Endothelial cell of umbilical vein (primary cell): ENCODE results near the gene GGTLC2. TPM values are rescaled to one million over a fixed set of nuclear protein-coding genes. Genes with fewer than 3 reads are reported as not detected.

Source experiments
- BruUV-seq: library from RNA; stranded (reverse); fragments of 400-500 nt; replicated peaks from 2 replicates; lab custom pipeline; 2021; lab: Mats Ljungman, UMichigan
- CTCF ChIA-PET: fragments of 300-600, 350-600 bp; sonication (Branson Sonifier 250); formaldehyde crosslinking; loops from one replicate; lab custom pipeline; 2021; ENCODE audit warnings: antibody characterized with exemption, inconsistent platforms; lab: Charles Lee
- POLR2A ChIA-PET: fragments of 300-600, 350-600 bp; sonication (Branson Sonifier 250); formaldehyde crosslinking; loops from one replicate; lab custom pipeline; 2021; ENCODE audit warnings: antibody characterized with exemption, inconsistent platforms; lab: Charles Lee
- DNase-seq: peaks from one replicate; pipeline ENCODE4 v3.0.0-alpha.2; 2011; ENCODE audit warnings: low read depth, low spot score
- FAIRE-seq: peaks from 2 replicates; lab custom pipeline; 2011; peaks lifted over from hg19 to GRCh38; lab: Jason Lieb, UNC
- H2AFZ ChIP-seq: 2 replicates; pipeline ENCODE4 v1.6.0; 2012; ENCODE audit warnings: low read depth, low read length, control low read depth, inconsistent platforms
- H3K27ac ChIP-seq: 2 replicates; pipeline ENCODE4 v1.5.1; 2011; ENCODE audit warnings: low read depth, mild to moderate bottlenecking, control low read depth, low read length, moderate library complexity; ENCODE audit not compliant: insufficient read depth
- H3K27me3 ChIP-seq, 2 experiments: 2 replicates each; pipeline versions ENCODE4 v1.6.0 to v1.6.1; 2011; ENCODE audit warnings: low read length in 2 of 2, mixed read lengths in 1 of 2; ENCODE audit not compliant: control insufficient read depth in 2 of 2, insufficient read depth in 2 of 2
- H3K36me3 ChIP-seq, 2 experiments: 2 replicates in 1 of 2; 3 replicates in 1 of 2; pipeline ENCODE4 v1.5.1; 2011; ENCODE audit warnings: low read length in 2 of 2, mild to moderate bottlenecking in 1 of 2, moderate library complexity in 1 of 2; ENCODE audit not compliant: control insufficient read depth in 2 of 2, insufficient read depth in 2 of 2; ENCODE audit errors: extremely low read depth in 1 of 2
- H3K4me1 ChIP-seq: 3 replicates; pipeline ENCODE4 v1.5.1; 2011; ENCODE audit warnings: mild to moderate bottlenecking, low read length; ENCODE audit not compliant: control insufficient read depth, insufficient read depth; ENCODE audit errors: extremely low read depth
- H3K4me2 ChIP-seq: 2 replicates; pipeline ENCODE4 v1.6.1; 2011; ENCODE audit warnings: low read length, control low read depth, mixed read lengths; ENCODE audit not compliant: insufficient read depth
- H3K4me3 ChIP-seq, 3 experiments: fragments of 200-600 bp in 1 of 3; sonication (generic), shearing (Covaris generic) in 1 of 3; replicated peaks in 1 of 3; 2 replicates each; pipeline ENCODE4 v1.5.1; 2011 to 2016; ENCODE audit warnings: control low read depth in 3 of 3, low read length in 3 of 3, mild to moderate bottlenecking in 2 of 3, inconsistent platforms in 1 of 3, low read depth in 1 of 3, moderate library complexity in 1 of 3; ENCODE audit not compliant: insufficient read depth in 1 of 3
- H3K79me2 ChIP-seq: 2 replicates; pipeline ENCODE4 v1.6.0; 2012; ENCODE audit warnings: low read length, inconsistent platforms; ENCODE audit not compliant: control insufficient read depth, insufficient read depth
- H3K9ac ChIP-seq: replicated peaks from 2 replicates; pipeline ENCODE3; 2011; ENCODE audit warnings: low read length, control low read depth; ENCODE audit not compliant: insufficient read depth; ENCODE audit errors: extremely low read depth
- H3K9me1 ChIP-seq: replicated peaks from 3 replicates; pipeline ENCODE4 v1.6.0; 2011; ENCODE audit warnings: mild to moderate bottlenecking, low read length; ENCODE audit not compliant: control insufficient read depth, insufficient read depth; ENCODE audit errors: extremely low read depth
- H3K9me3 ChIP-seq: replicated peaks from 2 replicates; pipeline ENCODE4 v1.5.1; 2012; ENCODE audit warnings: low read length, inconsistent platforms; ENCODE audit not compliant: control insufficient read depth, insufficient read depth
- H4K20me1 ChIP-seq: replicated peaks from 2 replicates; pipeline ENCODE3; 2011; ENCODE audit warnings: mild to moderate bottlenecking, low read length; ENCODE audit not compliant: control insufficient read depth, insufficient read depth; ENCODE audit errors: extremely low read depth
- EZH2 ChIP-seq: IDR thresholded peaks from 2 replicates; pipeline ENCODE4 v1.6.1; 2012; ENCODE audit warnings: borderline replicate concordance, low read depth, mild to moderate bottlenecking, moderate library complexity, low read length, inconsistent platforms; ENCODE audit not compliant: severe bottlenecking
- FOS ChIP-seq: IDR thresholded peaks from 2 replicates; pipeline ENCODE4 v1.6.1; 2011; ENCODE audit warnings: mild to moderate bottlenecking, low read length, moderate library complexity, borderline replicate concordance; ENCODE audit not compliant: insufficient read depth
- GATA2 ChIP-seq: IDR thresholded peaks from 2 replicates; pipeline ENCODE4 v1.7.0; 2011; ENCODE audit warnings: low read depth, mild to moderate bottlenecking, moderate library complexity, mixed read lengths, low read length; ENCODE audit not compliant: insufficient read length, insufficient read depth
- JUN ChIP-seq: IDR thresholded peaks from 2 replicates; pipeline ENCODE4 v1.6.1; 2011; ENCODE audit warnings: borderline replicate concordance, low read depth; ENCODE audit not compliant: insufficient read length, insufficient read depth
- MYC ChIP-seq: IDR thresholded peaks from one replicate; pipeline ENCODE4 v1.6.1; 2011; ENCODE audit warnings: mild to moderate bottlenecking, low read depth, low read length
- POLR2A ChIP-seq: IDR thresholded peaks from 2 replicates; pipeline ENCODE4 v1.6.1; 2012; ENCODE audit warnings: low read depth, mild to moderate bottlenecking, control low read depth, low read length
- POLR2AphosphoS5 ChIP-seq: IDR thresholded peaks from 2 replicates; pipeline ENCODE4 v1.6.1; 2012; ENCODE audit warnings: low read depth, mild to moderate bottlenecking, control low read depth, low read length, moderate library complexity; ENCODE audit not compliant: insufficient read depth
- dilution Hi-C: fragments of 300-500 bp; cut with MboI; formaldehyde crosslinking; loops from one replicate; pipeline ENCODE4 v1.15.0; 2019; ENCODE audit warnings: low sequenced_read_pairs; ENCODE audit not compliant: extremely low pct_ligation_motif_present
- intact Hi-C: fragments of 100-400 bp; cut with micrococcal nuclease; formaldehyde crosslinking; loops from one replicate; pipeline ENCODE4 v1.10.0; 2022
- polyA plus RNA-seq, 4 experiments: library from polyadenylated mRNA; depleted of rRNA in 3 of 4; stranded (reverse) in 3 of 4; unstranded in 1 of 4; fragments of >200 nt; gene quantifications; 2 replicates each; pipeline versions ENCODE4 v1.2.1 to v1.2.3, GENCODE V29; 2011 to 2012; ENCODE audit warnings: missing spikeins in 1 of 4
- total RNA-seq: library from RNA; stranded (reverse); gene quantifications from 2 replicates; pipeline ENCODE4 v1.2.3, GENCODE V29; 2021
- TF ChIP-seq, protein P1 (sequence below), 2 donors: IDR thresholded peaks; 1 replicate in 1 of 2; 2 replicates in 1 of 2; pipeline ENCODE4 v1.5.1; 2011; ENCODE audit warnings: low read length in 2 of 2, mild to moderate bottlenecking in 2 of 2, moderate library complexity in 2 of 2, control low read depth in 1 of 2, inconsistent platforms in 1 of 2, low read depth in 1 of 2; ENCODE audit not compliant: insufficient read depth in 1 of 2; ENCODE audit errors: extremely low read depth in 1 of 2
- TF ChIP-seq, protein P2 (sequence below): IDR thresholded peaks from 2 replicates; pipeline ENCODE4 v1.6.1; 2011; ENCODE audit not compliant: insufficient read depth, insufficient read length

GGTLC2 gene
- total and polyA plus RNA-seq, 2 donors (not counting 3 experiments of a cell fraction or from before 2014, with no cell fraction given): not detected

DNA sequence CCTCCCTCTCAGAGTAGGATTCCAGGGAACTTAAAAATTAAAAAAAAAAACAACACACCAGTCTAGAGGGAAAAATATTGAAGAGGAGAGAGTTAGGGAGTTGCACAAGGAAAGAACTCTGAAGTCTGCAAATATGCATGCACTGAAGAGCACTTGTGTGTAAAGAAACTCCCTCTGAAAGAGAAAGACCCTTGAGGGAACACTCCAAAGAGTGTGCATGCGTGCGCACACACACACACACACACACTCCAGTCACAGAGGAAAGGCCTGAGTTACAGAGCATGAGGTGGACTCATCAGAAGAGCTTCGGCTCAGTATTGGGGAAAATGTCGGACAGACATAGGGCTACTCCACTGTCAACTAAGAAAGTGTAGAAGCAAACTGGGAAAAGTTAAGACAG, 30.1 kb downstream of the GGTLC2 start:
- H3K27ac ChIP-seq: no peak overlapping the region
- POLR2A ChIA-PET: no interaction called here
- H3K9ac ChIP-seq: no peak overlapping the region
- no peak overlapping the region for H2AFZ ChIP-seq
- H3K27me3 ChIP-seq: no peaks in the 10 kb centered on the region
- DNase-seq (no peak), FAIRE-seq (no peak)
- H3K9me3 ChIP-seq: no peaks in the 10 kb centered on the region
- H3K9me1 ChIP-seq: no peaks in the 10 kb centered on the region
- no peak overlapping the region for H3K4me2 ChIP-seq
- H3K4me1 ChIP-seq: no peaks in the 10 kb centered on the region
- no peaks in the 10 kb centered on the region for H4K20me1 ChIP-seq
- no peaks in the 10 kb centered on the region for H3K36me3 ChIP-seq
- BruUV-seq: no TSS peak
- TF ChIP-seq FOS: no peak
- TF ChIP-seq POLR2AphosphoS5: no peak
- no peak for TF ChIP-seq EZH2
- TF ChIP-seq GATA2: no peak
- TF ChIP-seq MYC: no peak
- TF ChIP-seq, protein P1, sequence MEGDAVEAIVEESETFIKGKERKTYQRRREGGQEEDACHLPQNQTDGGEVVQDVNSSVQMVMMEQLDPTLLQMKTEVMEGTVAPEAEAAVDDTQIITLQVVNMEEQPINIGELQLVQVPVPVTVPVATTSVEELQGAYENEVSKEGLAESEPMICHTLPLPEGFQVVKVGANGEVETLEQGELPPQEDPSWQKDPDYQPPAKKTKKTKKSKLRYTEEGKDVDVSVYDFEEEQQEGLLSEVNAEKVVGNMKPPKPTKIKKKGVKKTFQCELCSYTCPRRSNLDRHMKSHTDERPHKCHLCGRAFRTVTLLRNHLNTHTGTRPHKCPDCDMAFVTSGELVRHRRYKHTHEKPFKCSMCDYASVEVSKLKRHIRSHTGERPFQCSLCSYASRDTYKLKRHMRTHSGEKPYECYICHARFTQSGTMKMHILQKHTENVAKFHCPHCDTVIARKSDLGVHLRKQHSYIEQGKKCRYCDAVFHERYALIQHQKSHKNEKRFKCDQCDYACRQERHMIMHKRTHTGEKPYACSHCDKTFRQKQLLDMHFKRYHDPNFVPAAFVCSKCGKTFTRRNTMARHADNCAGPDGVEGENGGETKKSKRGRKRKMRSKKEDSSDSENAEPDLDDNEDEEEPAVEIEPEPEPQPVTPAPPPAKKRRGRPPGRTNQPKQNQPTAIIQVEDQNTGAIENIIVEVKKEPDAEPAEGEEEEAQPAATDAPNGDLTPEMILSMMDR (IDR thresholded peaks at IDR 0.05; ENCODE audit: extremely low read depth in 1 of 2, insufficient read depth in 1 of 2, low read depth in 1 of 2, low read length in 2 of 2): no peak
- no peak for TF ChIP-seq JUN
- TF ChIP-seq, protein P2, sequence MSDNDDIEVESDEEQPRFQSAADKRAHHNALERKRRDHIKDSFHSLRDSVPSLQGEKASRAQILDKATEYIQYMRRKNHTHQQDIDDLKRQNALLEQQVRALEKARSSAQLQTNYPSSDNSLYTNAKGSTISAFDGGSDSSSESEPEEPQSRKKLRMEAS: no peak
- no peak for TF ChIP-seq POLR2A
- dilution Hi-C loops: no loop called here
- H3K4me3 ChIP-seq: no peak overlapping the region
- CTCF ChIA-PET: interaction anchor here (1.1 to 1.4 kb wide), 2 partner anchors 12 to 87 kb away, joined by 3 read pairs; no protein-coding TSS in a partner anchor
- intact Hi-C loops: no loop called here
- no peaks in the 10 kb centered on the region for H3K79me2 ChIP-seq
